NB4 (cell line): Measurements from ENCODE around the gene KCNH3.

Experiments used
- DNase-seq: peaks from one replicate; pipeline ENCODE4 v3.0.0; 2010; ENCODE audit warnings: low read depth
- H3K4me3 ChIP-seq: one replicate; pipeline ENCODE4 v1.5.1; 2011; ENCODE audit warnings: mild to moderate bottlenecking, low read depth, low read length, moderate library complexity
- CTCF ChIP-seq: IDR thresholded peaks from one replicate; pipeline ENCODE4 v1.5.1; 2012; ENCODE audit warnings: low read depth, low read length
- MAX ChIP-seq: IDR thresholded peaks from 2 replicates; pipeline ENCODE4 v1.6.1; 2011; ENCODE audit warnings: low read depth, low read length
- MYC ChIP-seq: IDR thresholded peaks from 2 replicates; pipeline ENCODE4 v1.6.1; 2011; ENCODE audit warnings: low read depth, low read length
- POLR2A ChIP-seq: IDR thresholded peaks from 2 replicates; pipeline ENCODE4 v1.6.1; 2011; ENCODE audit warnings: mild to moderate bottlenecking; ENCODE audit not compliant: insufficient read length; ENCODE audit errors: extremely low read depth

KCNH3 gene

GRCh38 chr12:49546481-49546880 lies 7.7 kb downstream of the KCNH3 start:
- DNase-seq, result no peak
- TF ChIP-seq MYC (no peak), CTCF (no peak), MAX (no peak), POLR2A (no peak)
- H3K4me3 ChIP-seq, result no peak overlapping the region

- TF ChIP-seq POLR2A, result no peak
- TF ChIP-seq MYC, result no peak
- TF ChIP-seq MAX, result no peak
- no peak for TF ChIP-seq CTCF
- H3K4me3 ChIP-seq, result no peak overlapping the region
These were observed 8.4 kb downstream of the KCNH3 start for GRCh38 chr12:49547090-49547690.

GRCh38 chr12:49548481-49548821 lies 9.6 kb downstream of the KCNH3 start:
- TF ChIP-seq MYC (no peak), MAX (no peak), CTCF (no peak), POLR2A (no peak)
- no peak for DNase-seq
- no peak overlapping the region for H3K4me3 ChIP-seq

More at GRCh38 chr12:49547090-49547690, 8.4 kb downstream of the KCNH3 start:
- DNase-seq, result no peak

- no peak overlapping the region for H3K4me3 ChIP-seq
- no peak for DNase-seq
- no peak for TF ChIP-seq MAX
- no peak for TF ChIP-seq MYC
- no peak for TF ChIP-seq CTCF
- TF ChIP-seq POLR2A, result no peak
These were observed 10.2 kb downstream of the KCNH3 start for GRCh38 chr12:49548822-49549648.

GRCh38 chr12:49549735-49550692 lies 11.2 kb downstream of the KCNH3 start:
- TF ChIP-seq CTCF (no peak), MAX (no peak), MYC (no peak)
- DNase-seq, result no peak
- no peak overlapping the region for H3K4me3 ChIP-seq
